ENCODE results near the gene LPGAT1. TPM values are rescaled to one million over a fixed set of nuclear protein-coding genes. Genes with fewer than 3 reads are reported as not detected.

Gene LPGAT1
- polyA plus RNA-seq, 2 of the 4 experiments (the other 2 are of a cell fraction): 32.3 to 48.0 TPM

DNA sequence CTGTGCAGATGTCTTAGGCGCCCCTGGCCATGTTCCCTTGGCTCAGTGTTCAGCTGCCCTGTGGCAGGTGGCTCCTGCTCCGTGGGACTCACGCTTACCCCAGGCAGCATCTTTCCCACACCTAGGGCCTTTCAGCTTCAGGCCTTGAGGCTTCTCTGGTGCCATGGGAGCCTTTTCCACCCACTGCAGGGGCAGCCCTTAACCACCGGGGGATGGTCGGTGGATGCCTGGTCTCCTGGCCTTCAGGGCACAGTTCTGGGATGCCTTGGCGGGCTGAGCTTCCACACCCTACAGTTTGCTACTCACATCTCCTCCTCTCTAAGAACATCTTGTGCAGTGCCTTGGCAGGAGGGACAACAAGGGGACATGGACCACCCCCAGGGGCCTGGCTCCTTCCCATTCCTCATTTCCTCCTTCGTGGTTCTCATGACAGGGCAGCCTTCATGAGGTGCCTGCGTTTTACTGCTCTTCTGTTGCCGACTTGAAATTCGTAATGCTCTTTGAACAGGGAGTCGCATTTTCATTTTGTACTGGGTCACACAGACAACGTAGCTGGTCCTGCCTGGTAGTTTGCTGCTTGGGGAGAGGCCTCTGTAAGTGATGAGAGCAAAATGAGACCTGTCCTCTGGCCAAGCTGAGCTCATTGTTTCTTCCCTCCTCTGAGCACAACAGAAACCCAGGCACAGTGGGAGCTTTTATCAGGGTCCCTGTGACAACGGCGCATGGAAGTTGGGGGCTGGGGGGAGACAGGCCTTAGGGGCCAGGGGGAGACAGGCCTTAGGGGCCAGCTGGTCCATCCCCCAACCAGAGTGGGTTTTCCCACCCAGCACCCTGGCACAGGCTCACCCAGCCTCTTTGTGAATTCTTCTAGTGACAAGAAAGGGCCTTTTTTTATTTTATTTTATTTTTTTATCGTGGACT, 93.2 kb downstream of the LPGAT1 start:
- DNase-seq (ENCODE audit: low read depth in 1 of 2, low spot score in 1 of 2) (no peak), ATAC-seq (peak in 1 of 2 experiments; percentile 3; a peak in 1 of 6 replicates), FAIRE-seq (no peak)
- ChIA-PET CTCF (interaction anchor here (0.9 to 1.7 kb wide), 4 partner anchors 12 to 207 kb away, joined by 3 to 15 read pairs (median 6); no protein-coding TSS in a partner anchor), POLR2A (no interaction called here)
- 98% methylated on average over 11 of the region's 15 CpGs for WGBS (ENCODE audit: missing lambda C conversion rate)
- Histone ChIP-seq H3K4me3 (no peak overlapping the region), H3K4me1 (peaks cover 62% of the 10 kb centered on the region), H3K4me2 (peak overlapping the region; percentile 77; the same call in 2 of the 3 replicates), H3K9me3 (no peaks in the 10 kb centered on the region), H3K27ac (peak overlapping the region; percentile 90 to 92)
- TF ChIP-seq BHLHE40 (IDR thresholded peaks at IDR 0.05; ENCODE audit: low read depth, low read length): no peak
- TF ChIP-seq ZNF302 (CRISPR knock-in tag; IDR thresholded peaks at IDR 0.05): no peak
- no peak for TF ChIP-seq RFX5 (IDR thresholded peaks at IDR 0.05)
- no peak for TF ChIP-seq MAZ (IDR thresholded peaks at IDR 0.05; ENCODE audit: borderline replicate concordance, low read depth, low read length)
- no peak for TF ChIP-seq CBX2 (IDR thresholded peaks at IDR 0.05; ENCODE audit: borderline replicate concordance, low read depth)
- TF ChIP-seq, protein P1, sequence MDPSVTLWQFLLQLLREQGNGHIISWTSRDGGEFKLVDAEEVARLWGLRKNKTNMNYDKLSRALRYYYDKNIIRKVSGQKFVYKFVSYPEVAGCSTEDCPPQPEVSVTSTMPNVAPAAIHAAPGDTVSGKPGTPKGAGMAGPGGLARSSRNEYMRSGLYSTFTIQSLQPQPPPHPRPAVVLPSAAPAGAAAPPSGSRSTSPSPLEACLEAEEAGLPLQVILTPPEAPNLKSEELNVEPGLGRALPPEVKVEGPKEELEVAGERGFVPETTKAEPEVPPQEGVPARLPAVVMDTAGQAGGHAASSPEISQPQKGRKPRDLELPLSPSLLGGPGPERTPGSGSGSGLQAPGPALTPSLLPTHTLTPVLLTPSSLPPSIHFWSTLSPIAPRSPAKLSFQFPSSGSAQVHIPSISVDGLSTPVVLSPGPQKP (IDR thresholded peaks at IDR 0.05; ENCODE audit: low read depth, low read length): no peak
- TF ChIP-seq FOXS1 (CRISPR knock-in tag; IDR thresholded peaks at IDR 0.05): no peak
- TF ChIP-seq GATA3 (IDR thresholded peaks at IDR 0.05; ENCODE audit: borderline replicate concordance): no peak
- no peak for TF ChIP-seq RAD21 (conservative IDR thresholded peaks at IDR 0.05 in 1 of 2, IDR thresholded peaks at IDR 0.05 in 1 of 2)
- no peak for TF ChIP-seq EP300 (IDR thresholded peaks at IDR 0.05)
- TF ChIP-seq NPAS2 (CRISPR knock-in tag; IDR thresholded peaks at IDR 0.05; ENCODE audit: borderline replicate concordance): no peak

DNA sequence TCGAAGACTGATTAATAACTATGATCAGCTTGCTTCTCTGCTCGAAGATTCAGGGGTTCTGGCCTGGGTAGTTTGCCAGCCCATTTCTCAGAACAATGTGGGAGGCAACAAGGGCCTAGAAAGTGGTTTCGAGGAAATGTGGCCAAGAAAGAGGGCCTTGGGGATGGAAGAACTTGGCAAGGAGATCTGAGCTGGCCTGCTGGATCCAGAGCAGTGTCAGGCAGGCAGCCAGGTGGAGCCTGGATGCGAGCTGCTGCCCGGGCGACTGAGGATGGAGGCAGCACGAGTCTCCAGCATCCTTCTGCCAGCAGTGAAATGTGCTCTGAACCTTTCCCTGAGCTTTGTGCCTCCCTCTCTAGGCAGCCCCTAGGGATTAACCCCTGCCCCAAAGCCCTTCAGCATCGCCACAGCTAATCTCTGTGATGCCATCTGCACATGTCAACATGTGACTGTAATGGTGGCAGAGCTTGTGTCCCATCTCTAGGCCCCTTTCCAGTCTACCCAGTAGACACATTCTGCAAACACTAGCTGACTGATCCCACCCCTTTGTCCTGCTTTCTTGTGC, 94.1 kb downstream of the LPGAT1 start:
- H3K4me2 ChIP-seq: peak overlapping the region; percentile 77
- H3K27ac ChIP-seq: peak overlapping the region; percentile 90 to 92
- ATAC-seq (peak in 1 of 2 experiments; percentile 7; a peak in 3 of 6 replicates), DNase-seq (ENCODE audit: low read depth in 1 of 2, low spot score in 1 of 2) (no peak), FAIRE-seq (no peak)
- WGBS (ENCODE audit: missing lambda C conversion rate): 81% methylated on average over 8 of the region's 8 CpGs
- peaks cover 56% of the 10 kb centered on the region for H3K4me1 ChIP-seq
- POLR2A ChIA-PET: interaction anchor here (0.9 to 2.0 kb wide), 3 partner anchors 14 to 299 kb away, joined by 3 to 8 read pairs (median 3); partner anchors contain the start of genes DTL and INTS7
- no peaks in the 10 kb centered on the region for H3K9me3 ChIP-seq
- H3K4me3 ChIP-seq: no peak overlapping the region
- CTCF ChIA-PET: interaction anchor here (0.9 to 5.1 kb wide), 10 partner anchors 10 to 208 kb away, joined by 3 to 35 read pairs (median 6); no protein-coding TSS in a partner anchor
- TF ChIP-seq, protein P2, sequence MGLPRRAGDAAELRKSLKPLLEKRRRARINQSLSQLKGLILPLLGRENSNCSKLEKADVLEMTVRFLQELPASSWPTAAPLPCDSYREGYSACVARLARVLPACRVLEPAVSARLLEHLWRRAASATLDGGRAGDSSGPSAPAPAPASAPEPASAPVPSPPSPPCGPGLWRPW (IDR thresholded peaks at IDR 0.05): no peak
- no peak for TF ChIP-seq BHLHE40 (IDR thresholded peaks at IDR 0.05; ENCODE audit: low read depth, low read length)
- no peak for TF ChIP-seq CBX8 (IDR thresholded peaks at IDR 0.05)
- TF ChIP-seq, protein P3, sequence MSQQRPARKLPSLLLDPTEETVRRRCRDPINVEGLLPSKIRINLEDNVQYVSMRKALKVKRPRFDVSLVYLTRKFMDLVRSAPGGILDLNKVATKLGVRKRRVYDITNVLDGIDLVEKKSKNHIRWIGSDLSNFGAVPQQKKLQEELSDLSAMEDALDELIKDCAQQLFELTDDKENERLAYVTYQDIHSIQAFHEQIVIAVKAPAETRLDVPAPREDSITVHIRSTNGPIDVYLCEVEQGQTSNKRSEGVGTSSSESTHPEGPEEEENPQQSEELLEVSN (IDR thresholded peaks at IDR 0.05; ENCODE audit: borderline replicate concordance, low read depth): no peak
- TF ChIP-seq FOSL2 (IDR thresholded peaks at IDR 0.05): no peak
- no peak for TF ChIP-seq FOSL2 (CRISPR knock-in tag; IDR thresholded peaks at IDR 0.05)
- no peak for TF ChIP-seq FOXS1 (CRISPR knock-in tag; IDR thresholded peaks at IDR 0.05)
